GM19043 (cell line): ENCODE measurements around the gene HLF.

Experiments
- ATAC-seq: cut with Tn5 transposase; IDR thresholded peaks from one replicate; pipeline ENCODE4 v1.9.1; 2021; ENCODE audit warnings: low read depth; ENCODE audit not compliant: unreplicated experiment

The HLF gene

GRCh38 chr17:55273579-55274354 lies 9.0 kb downstream of the HLF start:
- ATAC-seq: no peak

GRCh38 chr17:55274355-55275255 lies 9.8 kb downstream of the HLF start:
- ATAC-seq: no peak

- no peak for ATAC-seq
These were observed 11.4 kb downstream of the HLF start for GRCh38 chr17:55275894-55276804.

GRCh38 chr17:55278173-55278961 lies 13.6 kb downstream of the HLF start:
- no peak for ATAC-seq

GRCh38 chr17:55279203-55279602 lies 14.4 kb downstream of the HLF start:
- no peak for ATAC-seq

GRCh38 chr17:55279788-55280187 lies 15.0 kb downstream of the HLF start:
- no peak for ATAC-seq

- no peak for ATAC-seq
These were observed 15.5 kb downstream of the HLF start for GRCh38 chr17:55280212-55280611.

- ATAC-seq: no peak
These were observed 17.1 kb downstream of the HLF start for GRCh38 chr17:55281649-55282378.

GRCh38 chr17:55282379-55282702 lies 17.6 kb downstream of the HLF start:
- ATAC-seq: no peak

GRCh38 chr17:55282741-55283140 lies 18.0 kb downstream of the HLF start:
- no peak for ATAC-seq

GRCh38 chr17:55283256-55283965 lies 18.7 kb downstream of the HLF start:
- no peak for ATAC-seq

- no peak for ATAC-seq
These were observed 19.5 kb downstream of the HLF start for GRCh38 chr17:55284001-55284884.

- ATAC-seq: no peak
These were observed 20.2 kb downstream of the HLF start for GRCh38 chr17:55284944-55285339.

- no peak for ATAC-seq
These were observed 20.9 kb downstream of the HLF start for GRCh38 chr17:55285340-55286301.

- no peak for ATAC-seq
These were observed 22.2 kb downstream of the HLF start for GRCh38 chr17:55286681-55287589.
